ENCODE data around the gene CIAO3.
"Not testable (repeated sequence)": the region's sequence is repeated elsewhere in the genome, so short reads cannot be mapped to it uniquely, and the experiment has no call there.

The CIAO3 gene

GRCh38 chr16:761625-762513 lies 21.1 kb upstream of the CIAO3 start:
- in situ Hi-C loops (cut with MboI; ENCODE audit: low sequenced_read_pairs), result no loop called here

GRCh38 chr16:760545-761343 lies 19.9 kb upstream of the CIAO3 start, which contains the start of gene MSLN:
Gene MSLN, plus strand, starts transcription at chr16:760734. Its CDS starts 1,947 bp downstream, at chr16:762681.
- in situ Hi-C loops (cut with MboI; ENCODE audit: low sequenced_read_pairs), result no loop called here

- in situ Hi-C loops (cut with MboI; ENCODE audit: low sequenced_read_pairs), result no loop called here
Measured at GRCh38 chr16:760065-760464, 19.3 kb upstream of the CIAO3 start.

GRCh38 chr16:759110-759910 lies 18.5 kb upstream of the CIAO3 start:
- in situ Hi-C loops (cut with MboI; ENCODE audit: low sequenced_read_pairs), result no loop called here

- in situ Hi-C loops (cut with MboI; ENCODE audit: low sequenced_read_pairs), result no loop called here
Measured at GRCh38 chr16:756428-756827, 15.6 kb upstream of the CIAO3 start.

- in situ Hi-C loops (cut with MboI; ENCODE audit: low sequenced_read_pairs), result no loop called here
Measured at GRCh38 chr16:754656-755055, 13.9 kb upstream of the CIAO3 start.

- in situ Hi-C loops (cut with MboI; ENCODE audit: low sequenced_read_pairs), result not testable (repeated sequence)
Measured at GRCh38 chr16:754121-754607, 13.4 kb upstream of the CIAO3 start.

GRCh38 chr16:752007-752312 lies 11.2 kb upstream of the CIAO3 start:
- in situ Hi-C loops (cut with MboI; ENCODE audit: low sequenced_read_pairs), result no loop called here

GRCh38 chr16:751152-752006 lies 10.6 kb upstream of the CIAO3 start:
- in situ Hi-C loops (cut with MboI; ENCODE audit: low sequenced_read_pairs), result no loop called here

- in situ Hi-C loops (cut with MboI; ENCODE audit: low sequenced_read_pairs), result no loop called here
Measured at GRCh38 chr16:750485-750884, 9.7 kb upstream of the CIAO3 start.

GRCh38 chr16:749010-749409 lies 8.2 kb upstream of the CIAO3 start:
- in situ Hi-C loops (cut with MboI; ENCODE audit: low sequenced_read_pairs), result no loop called here

- in situ Hi-C loops (cut with MboI; ENCODE audit: low sequenced_read_pairs), result no loop called here
Measured at GRCh38 chr16:747978-748746, 7.4 kb upstream of the CIAO3 start.

- in situ Hi-C loops (cut with MboI; ENCODE audit: low sequenced_read_pairs), result no loop called here
Measured at GRCh38 chr16:746637-747036, 5.8 kb upstream of the CIAO3 start.

GRCh38 chr16:745739-746138 lies 4.9 kb upstream of the CIAO3 start:
- in situ Hi-C loops (cut with MboI; ENCODE audit: low sequenced_read_pairs), result no loop called here

- in situ Hi-C loops (cut with MboI; ENCODE audit: low sequenced_read_pairs), result no loop called here
Measured at GRCh38 chr16:743794-744500, 3.1 kb upstream of the CIAO3 start.

- in situ Hi-C loops (cut with MboI; ENCODE audit: low sequenced_read_pairs), result not testable (repeated sequence)
Measured at GRCh38 chr16:742894-743293, 2.1 kb upstream of the CIAO3 start.

GRCh38 chr16:741986-742629 lies 1.3 kb upstream of the CIAO3 start:
- in situ Hi-C loops (cut with MboI; ENCODE audit: low sequenced_read_pairs), result no loop called here

- in situ Hi-C loops (cut with MboI; ENCODE audit: low sequenced_read_pairs), result no loop called here
Measured at GRCh38 chr16:740459-740763, 386 bp downstream of the CIAO3 start.
